Chondrocyte (in vitro differentiated cells): ENCODE results near the gene FAM83E. TPM values are rescaled to one million over a fixed set of nuclear protein-coding genes. Genes with fewer than 3 reads are reported as not detected.

ENCODE experiments used
- DNase-seq: peaks from one replicate; pipeline ENCODE4 v3.0.0; 2021; ENCODE audit warnings: mixed read lengths, low spot score
- H3K27ac Mint-ChIP-seq: one replicate; pipeline ENCODE4 v1.8.0; 2021; ENCODE audit warnings: mild to moderate bottlenecking, moderate library complexity, mixed read lengths; ENCODE audit not compliant: unreplicated experiment
- H3K27me3 Mint-ChIP-seq: 2 replicates; pipeline ENCODE4 v1.8.0; 2021; ENCODE audit warnings: low read depth, mixed read lengths
- H3K36me3 Mint-ChIP-seq: 2 replicates; pipeline ENCODE4 v1.8.0; 2021; ENCODE audit warnings: low read depth, mixed read lengths
- H3K4me1 Mint-ChIP-seq: 2 replicates; pipeline ENCODE4 v1.8.0; 2021; ENCODE audit warnings: low read depth, mild to moderate bottlenecking, mixed read lengths
- H3K4me3 Mint-ChIP-seq: one replicate; pipeline ENCODE4 v1.8.0; 2021; ENCODE audit warnings: mild to moderate bottlenecking, moderate library complexity, mixed read lengths; ENCODE audit not compliant: unreplicated experiment
- H3K9me3 Mint-ChIP-seq: 2 replicates; pipeline ENCODE4 v1.8.0; 2021; ENCODE audit warnings: low read depth, mixed read lengths
- total RNA-seq: library from RNA; stranded (reverse); gene quantifications from 3 replicates; pipeline ENCODE4 v1.2.1, GENCODE V29; 2021
- TF ChIP-seq, protein P1 (sequence below): fragments of 200-600 bp; sonication (generic); IDR thresholded peaks from 2 replicates; pipeline ENCODE4 v1.5.0; 2021; ENCODE audit warnings: antibody characterized with exemption, mild to moderate bottlenecking, moderate library complexity

Gene FAM83E
- total RNA-seq, 1 donor from 2014 or later: 0.67 TPM

GRCh38 chr19:48611872-48612271, 3.0 kb downstream of the FAM83E start:
- no peak overlapping the region for H3K4me3 Mint-ChIP-seq
- H3K36me3 Mint-ChIP-seq: peaks cover 10% of the 10 kb centered on the region
- H3K27me3 Mint-ChIP-seq: no peaks in the 10 kb centered on the region
- H3K9me3 Mint-ChIP-seq: no peaks in the 10 kb centered on the region
- TF ChIP-seq, protein P1, sequence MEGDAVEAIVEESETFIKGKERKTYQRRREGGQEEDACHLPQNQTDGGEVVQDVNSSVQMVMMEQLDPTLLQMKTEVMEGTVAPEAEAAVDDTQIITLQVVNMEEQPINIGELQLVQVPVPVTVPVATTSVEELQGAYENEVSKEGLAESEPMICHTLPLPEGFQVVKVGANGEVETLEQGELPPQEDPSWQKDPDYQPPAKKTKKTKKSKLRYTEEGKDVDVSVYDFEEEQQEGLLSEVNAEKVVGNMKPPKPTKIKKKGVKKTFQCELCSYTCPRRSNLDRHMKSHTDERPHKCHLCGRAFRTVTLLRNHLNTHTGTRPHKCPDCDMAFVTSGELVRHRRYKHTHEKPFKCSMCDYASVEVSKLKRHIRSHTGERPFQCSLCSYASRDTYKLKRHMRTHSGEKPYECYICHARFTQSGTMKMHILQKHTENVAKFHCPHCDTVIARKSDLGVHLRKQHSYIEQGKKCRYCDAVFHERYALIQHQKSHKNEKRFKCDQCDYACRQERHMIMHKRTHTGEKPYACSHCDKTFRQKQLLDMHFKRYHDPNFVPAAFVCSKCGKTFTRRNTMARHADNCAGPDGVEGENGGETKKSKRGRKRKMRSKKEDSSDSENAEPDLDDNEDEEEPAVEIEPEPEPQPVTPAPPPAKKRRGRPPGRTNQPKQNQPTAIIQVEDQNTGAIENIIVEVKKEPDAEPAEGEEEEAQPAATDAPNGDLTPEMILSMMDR: no peak
- H3K27ac Mint-ChIP-seq: no peak overlapping the region
- DNase-seq: no peak
- H3K4me1 Mint-ChIP-seq: peaks cover 8% of the 10 kb centered on the region

- H3K27me3 Mint-ChIP-seq: no peaks in the 10 kb centered on the region
- H3K36me3 Mint-ChIP-seq: no peaks in the 10 kb centered on the region
- H3K4me1 Mint-ChIP-seq: no peaks in the 10 kb centered on the region
- no peak overlapping the region for H3K4me3 Mint-ChIP-seq
- no peaks in the 10 kb centered on the region for H3K9me3 Mint-ChIP-seq
- TF ChIP-seq, protein P1: no peak
- H3K27ac Mint-ChIP-seq: no peak overlapping the region
- no peak for DNase-seq
Measured at GRCh38 chr19:48609571-48610108, 5.2 kb downstream of the FAM83E start.

- no peak for DNase-seq
- Mint-ChIP-seq H3K27ac (no peak overlapping the region), H3K36me3 (no peaks in the 10 kb centered on the region), H3K4me3 (no peak overlapping the region), H3K27me3 (no peaks in the 10 kb centered on the region), H3K4me1 (no peaks in the 10 kb centered on the region), H3K9me3 (no peaks in the 10 kb centered on the region)
- TF ChIP-seq, protein P1: peak; percentile 72
Measured at GRCh38 chr19:48608798-48609263, 6.0 kb downstream of the FAM83E start.

GRCh38 chr19:48607359-48607755, 7.5 kb downstream of the FAM83E start:
- no peak for DNase-seq
- no peaks in the 10 kb centered on the region for H3K9me3 Mint-ChIP-seq
- TF ChIP-seq, protein P1: no peak
- no peak overlapping the region for H3K4me3 Mint-ChIP-seq
- no peak overlapping the region for H3K27ac Mint-ChIP-seq
- H3K4me1 Mint-ChIP-seq: no peaks in the 10 kb centered on the region
- no peaks in the 10 kb centered on the region for H3K36me3 Mint-ChIP-seq
- H3K27me3 Mint-ChIP-seq: no peaks in the 10 kb centered on the region

GRCh38 chr19:48606463-48607358, 8.2 kb downstream of the FAM83E start, which contains the start of gene SPACA4:
SPACA4 (plus strand) TSS chr19:48606742; CDS start chr19:48606979, 237 bp downstream.
- no peaks in the 10 kb centered on the region for H3K4me1 Mint-ChIP-seq
- no peak within 1 kb of the TSS for H3K4me3 Mint-ChIP-seq
- TF ChIP-seq, protein P1: no peak
- no peaks in the 10 kb centered on the region for H3K27me3 Mint-ChIP-seq
- no peaks in the 10 kb centered on the region for H3K9me3 Mint-ChIP-seq
- DNase-seq: no peak
- H3K36me3 Mint-ChIP-seq: no peaks in the 10 kb centered on the region
- H3K27ac Mint-ChIP-seq: no peak within 1 kb of the TSS
